ENCODE results near the gene SPN.
"Not testable (repeated sequence)": the region's sequence is repeated elsewhere in the genome, so short reads cannot be mapped to it uniquely, and the experiment has no call there.

Gene SPN

GRCh38 chr16:29644338-29644857, 18.6 kb upstream of the SPN start:
- in situ Hi-C loops (cut with HindIII; ENCODE audit: low pct_ligation_motif_present, low pct_unique_long_range_greater_than_20kb, low sequenced_read_pairs): no loop called here
- DNase-seq: no peak

- in situ Hi-C loops (cut with HindIII; ENCODE audit: low pct_ligation_motif_present, low pct_unique_long_range_greater_than_20kb, low sequenced_read_pairs): no loop called here
Measured at GRCh38 chr16:29644973-29645693, 17.9 kb upstream of the SPN start.

GRCh38 chr16:29645694-29646187, 17.3 kb upstream of the SPN start:
- in situ Hi-C loops (cut with HindIII; ENCODE audit: low pct_ligation_motif_present, low pct_unique_long_range_greater_than_20kb, low sequenced_read_pairs): no loop called here
- no peak for DNase-seq

More at GRCh38 chr16:29644973-29645693, 17.9 kb upstream of the SPN start:
- no peak for DNase-seq

GRCh38 chr16:29646947-29647346, 16.1 kb upstream of the SPN start:
- no peak for DNase-seq
- in situ Hi-C loops (cut with HindIII; ENCODE audit: low pct_ligation_motif_present, low pct_unique_long_range_greater_than_20kb, low sequenced_read_pairs): no loop called here

GRCh38 chr16:29649588-29650494, 13.2 kb upstream of the SPN start:
- no peak for DNase-seq
- in situ Hi-C loops (cut with HindIII; ENCODE audit: low pct_ligation_motif_present, low pct_unique_long_range_greater_than_20kb, low sequenced_read_pairs): no loop called here

- in situ Hi-C loops (cut with HindIII; ENCODE audit: low pct_ligation_motif_present, low pct_unique_long_range_greater_than_20kb, low sequenced_read_pairs): no loop called here
- no peak for DNase-seq
Measured at GRCh38 chr16:29650771-29651170, 12.3 kb upstream of the SPN start.

- no peak for DNase-seq
- in situ Hi-C loops (cut with HindIII; ENCODE audit: low pct_ligation_motif_present, low pct_unique_long_range_greater_than_20kb, low sequenced_read_pairs): no loop called here
Measured at GRCh38 chr16:29651774-29652349, 11.2 kb upstream of the SPN start.

GRCh38 chr16:29653471-29653870, 9.6 kb upstream of the SPN start:
- in situ Hi-C loops (cut with HindIII; ENCODE audit: low pct_ligation_motif_present, low pct_unique_long_range_greater_than_20kb, low sequenced_read_pairs): no loop called here
- DNase-seq: no peak

- in situ Hi-C loops (cut with HindIII; ENCODE audit: low pct_ligation_motif_present, low pct_unique_long_range_greater_than_20kb, low sequenced_read_pairs); DNase-seq: not testable (repeated sequence)
Measured at GRCh38 chr16:29653890-29654289, 9.2 kb upstream of the SPN start.

- no peak for DNase-seq
- in situ Hi-C loops (cut with HindIII; ENCODE audit: low pct_ligation_motif_present, low pct_unique_long_range_greater_than_20kb, low sequenced_read_pairs): no loop called here
Measured at GRCh38 chr16:29656688-29657523, 6.1 kb upstream of the SPN start.

- in situ Hi-C loops (cut with HindIII; ENCODE audit: low pct_ligation_motif_present, low pct_unique_long_range_greater_than_20kb, low sequenced_read_pairs): no loop called here
- no peak for DNase-seq
Measured at GRCh38 chr16:29658705-29659104, 4.3 kb upstream of the SPN start.

GRCh38 chr16:29662000-29662728, 883 bp upstream of the SPN start:
- in situ Hi-C loops (cut with HindIII; ENCODE audit: low pct_ligation_motif_present, low pct_unique_long_range_greater_than_20kb, low sequenced_read_pairs): no loop called here
- DNase-seq: no peak

GRCh38 chr16:29662729-29663015, 375 bp upstream of the SPN start:
- in situ Hi-C loops (cut with HindIII; ENCODE audit: low pct_ligation_motif_present, low pct_unique_long_range_greater_than_20kb, low sequenced_read_pairs): no loop called here

GRCh38 chr16:29663807-29664090, 702 bp downstream of the SPN start:
- no peak for DNase-seq
- in situ Hi-C loops (cut with HindIII; ENCODE audit: low pct_ligation_motif_present, low pct_unique_long_range_greater_than_20kb, low sequenced_read_pairs): no loop called here

More at GRCh38 chr16:29662729-29663015, 375 bp upstream of the SPN start:
- no peak for DNase-seq

GRCh38 chr16:29664091-29664921, 1.3 kb downstream of the SPN start:
- DNase-seq: no peak
- in situ Hi-C loops (cut with HindIII; ENCODE audit: low pct_ligation_motif_present, low pct_unique_long_range_greater_than_20kb, low sequenced_read_pairs): no loop called here

- in situ Hi-C loops (cut with HindIII; ENCODE audit: low pct_ligation_motif_present, low pct_unique_long_range_greater_than_20kb, low sequenced_read_pairs): no loop called here
- no peak for DNase-seq
Measured at GRCh38 chr16:29665294-29666077, 2.4 kb downstream of the SPN start.

- in situ Hi-C loops (cut with HindIII; ENCODE audit: low pct_ligation_motif_present, low pct_unique_long_range_greater_than_20kb, low sequenced_read_pairs); DNase-seq: not testable (repeated sequence)
Measured at GRCh38 chr16:29667322-29667610, 4.2 kb downstream of the SPN start.
